Measurements from ENCODE around the gene WIPF1. TPM values are rescaled to one million over a fixed set of nuclear protein-coding genes. Genes with fewer than 3 reads are reported as not detected.

WIPF1 gene
- total RNA-seq, 1 experiment from 2014 or later, result 10.3 TPM

DNA sequence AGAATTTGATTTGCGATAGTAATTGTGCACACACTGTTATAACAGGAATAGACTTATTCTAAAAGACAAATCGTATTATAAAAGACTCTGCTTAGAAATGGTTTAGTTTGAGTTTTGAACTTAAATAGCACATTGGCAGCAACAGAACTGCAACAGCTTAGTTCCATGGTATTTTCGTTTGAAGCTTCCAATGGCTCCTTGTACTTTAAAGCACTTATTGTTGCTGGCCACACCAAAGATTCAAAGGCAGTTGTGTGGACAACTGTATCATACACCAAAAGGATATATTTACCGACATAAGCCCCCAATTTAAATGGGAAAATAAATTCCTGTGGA, 627 bp downstream of the WIPF1 start:
- DNase-seq (ENCODE audit: low read depth), result no peak

DNA sequence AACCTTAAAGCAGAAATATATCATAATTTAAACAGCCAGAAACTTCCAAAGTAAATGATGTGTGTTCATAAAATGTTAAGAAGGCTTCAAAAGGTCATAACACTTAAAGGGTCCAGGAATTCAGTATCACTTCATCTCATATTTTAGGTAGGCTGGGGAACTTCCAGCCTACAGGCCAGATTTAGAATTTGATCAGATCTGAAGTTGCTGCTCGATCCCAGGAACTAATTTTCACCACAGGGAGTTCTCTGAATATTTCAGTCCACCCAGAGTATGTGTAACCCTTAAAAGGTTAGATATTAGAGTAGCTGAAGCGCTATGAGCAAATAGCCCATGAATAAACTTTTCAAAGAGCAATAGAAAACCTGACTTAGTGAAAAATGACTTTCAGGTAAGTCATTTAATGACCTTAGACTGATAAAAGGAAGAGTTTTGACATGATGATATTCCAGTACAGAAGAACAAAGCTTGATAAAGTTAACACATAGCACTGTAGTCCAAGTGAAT, 1.7 kb downstream of the WIPF1 start:
- no peak for DNase-seq (ENCODE audit: low read depth)

DNA sequence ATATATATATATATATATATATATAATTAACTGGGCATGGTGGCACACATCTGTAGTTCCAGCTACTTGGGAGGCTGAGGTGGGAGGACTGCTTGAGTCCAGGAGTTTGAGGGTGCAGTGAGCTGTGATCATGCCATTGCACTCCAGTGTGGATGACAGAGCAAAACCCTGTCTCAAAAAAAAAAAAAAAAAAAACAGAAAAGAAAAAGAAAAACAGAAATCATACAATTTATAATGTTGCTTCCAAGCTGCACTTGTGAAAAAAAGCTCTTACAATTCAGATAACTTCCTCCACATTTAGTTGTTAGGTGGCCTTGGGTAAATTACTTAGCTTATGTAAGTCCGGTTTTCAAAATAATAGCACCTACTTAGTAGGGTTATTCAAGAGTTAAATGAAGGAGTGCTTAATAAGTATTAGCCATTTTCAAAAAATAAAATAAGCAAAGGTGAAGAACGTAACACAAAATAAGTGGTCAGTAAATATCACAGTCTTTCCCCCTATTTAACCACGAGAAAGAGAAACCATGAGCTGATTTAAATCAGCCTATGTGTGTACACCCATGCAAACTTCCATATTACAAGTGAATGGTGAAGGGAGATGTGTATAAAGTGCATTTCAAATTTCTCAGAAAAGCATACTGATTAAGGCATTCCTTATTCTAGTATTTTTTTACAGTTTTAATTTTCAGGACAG, 2.3 kb downstream of the WIPF1 start:
- no peak for DNase-seq (ENCODE audit: low read depth)

DNA sequence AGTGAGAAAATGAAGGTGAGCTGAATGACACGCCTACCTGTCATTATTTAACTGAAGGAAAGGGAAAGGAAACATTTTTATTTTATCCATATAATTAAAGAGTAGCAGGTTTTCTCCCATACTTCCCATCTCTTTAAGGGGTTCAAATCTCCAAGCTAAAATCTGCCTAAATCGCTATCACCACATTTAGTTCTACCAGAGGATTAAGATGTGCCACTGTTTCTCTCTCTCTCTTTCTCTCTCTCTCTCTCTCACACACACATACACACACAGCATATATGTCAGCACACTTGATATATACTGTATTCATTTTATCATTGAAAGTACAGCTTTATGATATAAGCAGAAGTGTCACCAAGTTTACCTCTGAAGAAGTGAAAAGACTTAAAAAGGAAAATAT, 3.1 kb downstream of the WIPF1 start:
- no peak for DNase-seq (ENCODE audit: low read depth)

DNA sequence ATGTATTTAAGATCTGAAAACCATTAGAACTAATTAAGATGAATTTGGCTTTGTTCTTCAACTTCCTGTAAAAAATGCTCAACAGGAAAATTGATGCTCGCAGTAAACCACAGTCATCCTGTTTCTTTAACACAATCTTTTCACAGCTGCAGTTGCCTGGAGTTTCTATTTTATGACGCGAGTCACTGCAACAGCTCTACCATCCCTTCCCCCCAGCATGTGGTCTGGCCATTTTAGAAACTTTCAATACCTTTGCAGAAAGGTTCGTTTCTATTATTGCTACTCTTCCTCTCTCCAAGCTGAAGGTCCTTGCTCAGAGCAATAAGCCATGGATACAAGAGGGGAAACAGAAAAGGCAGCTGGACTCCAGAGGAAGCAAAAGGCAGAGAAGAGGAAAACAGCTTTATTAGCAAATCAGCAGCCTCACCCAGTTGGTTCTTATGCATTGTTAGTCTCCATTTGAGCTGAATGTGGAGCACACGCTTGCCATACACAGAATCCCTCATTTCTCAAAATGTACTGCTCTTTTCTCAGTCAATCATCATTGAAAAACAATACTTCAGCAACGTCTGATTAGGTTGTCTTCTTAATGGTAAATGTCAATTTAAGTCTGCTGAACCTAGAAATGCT, 3.9 kb downstream of the WIPF1 start:
- DNase-seq (ENCODE audit: low read depth), result peak; percentile 86

DNA sequence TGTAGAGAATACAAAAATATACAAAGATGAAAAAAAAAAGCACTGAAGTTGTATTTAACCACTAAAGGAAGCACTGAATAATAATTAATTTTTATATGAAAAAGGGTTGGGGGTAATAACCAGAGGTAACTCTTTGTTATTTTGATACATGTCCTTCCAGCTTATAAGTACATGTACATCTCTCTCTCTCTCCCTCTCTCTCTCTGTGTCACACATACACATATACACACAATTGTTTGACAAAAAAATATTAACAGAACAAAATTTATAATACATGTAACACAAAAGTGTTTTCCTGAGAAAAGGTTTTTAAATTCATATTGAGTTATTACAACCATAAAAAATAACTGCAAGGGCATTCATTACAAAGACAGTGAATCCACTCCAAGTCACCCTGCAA, 4.6 kb downstream of the WIPF1 start:
- no peak for DNase-seq (ENCODE audit: low read depth)

DNA sequence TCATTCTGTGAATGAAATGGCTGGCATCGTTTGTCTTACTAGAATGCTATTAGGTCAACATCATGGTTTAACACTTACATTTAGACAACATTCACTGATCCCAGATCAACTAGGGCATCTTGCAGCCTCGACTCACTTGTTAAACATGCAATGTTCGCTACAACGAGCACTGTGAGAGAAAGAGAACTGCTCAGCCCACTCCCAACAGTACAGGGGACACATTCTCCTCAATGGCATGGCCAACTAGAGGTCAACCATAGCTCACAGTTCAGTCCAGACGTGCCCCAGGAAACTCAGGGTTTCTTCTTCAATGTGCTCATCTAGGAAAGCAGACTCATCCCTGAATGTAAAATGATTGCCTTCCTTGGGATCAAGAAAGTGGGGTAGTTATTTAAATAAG, 5.9 kb downstream of the WIPF1 start:
- DNase-seq (ENCODE audit: low read depth), result no peak

DNA sequence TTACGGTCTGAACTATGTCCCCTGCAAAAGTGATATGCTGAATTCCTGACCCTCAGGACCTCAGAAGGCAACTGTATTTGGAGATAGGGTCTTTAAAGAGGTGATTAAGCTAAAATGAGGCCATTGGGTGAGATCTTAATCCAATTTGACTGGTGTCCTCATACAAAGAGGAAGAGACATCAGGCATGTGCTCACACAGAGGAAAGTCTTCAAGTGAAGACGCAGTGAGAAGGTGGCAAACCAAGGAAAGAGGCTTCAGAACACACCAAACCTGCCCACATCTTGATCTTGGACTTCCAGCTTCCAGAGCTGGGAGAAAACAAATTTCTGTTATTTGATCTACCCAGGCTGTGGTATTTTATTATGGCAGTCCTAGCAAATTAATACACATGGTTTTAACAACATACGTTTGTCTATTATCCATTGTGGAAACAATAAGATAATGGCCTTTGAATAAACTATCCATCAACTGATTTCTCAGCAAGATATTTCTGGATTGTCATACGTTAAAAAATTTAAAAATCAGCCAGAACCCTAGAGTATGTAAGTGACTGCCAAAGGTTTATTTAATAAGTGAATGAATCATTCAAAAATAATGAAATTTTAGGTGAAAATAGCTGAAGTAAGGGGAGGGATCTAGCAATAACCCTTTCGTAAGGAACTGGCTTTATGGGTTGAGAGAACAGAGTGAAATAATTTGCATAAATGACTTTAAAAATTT, 6.5 kb downstream of the WIPF1 start:
- DNase-seq (ENCODE audit: low read depth), result no peak

DNA sequence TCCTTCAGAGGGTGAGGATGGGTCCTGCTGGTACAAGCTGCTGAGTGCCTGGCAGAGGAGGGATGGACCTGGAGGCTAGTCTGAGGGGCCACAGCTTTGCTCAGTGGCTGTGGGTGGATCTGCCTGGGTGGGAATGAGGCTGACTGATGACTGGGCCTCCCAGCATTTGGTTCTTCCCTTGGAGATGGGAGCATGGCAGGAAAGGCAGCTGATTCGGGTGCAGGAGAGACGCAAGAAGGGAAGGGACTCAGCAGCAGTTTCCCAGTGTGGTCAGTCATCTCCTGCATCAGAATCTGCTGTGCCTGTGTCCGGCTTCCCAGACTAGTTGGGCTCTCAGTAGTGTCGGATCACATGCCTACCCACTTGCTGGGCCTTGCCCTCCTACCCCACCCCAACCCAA, 7.3 kb downstream of the WIPF1 start:
- DNase-seq (ENCODE audit: low read depth), result no peak

DNA sequence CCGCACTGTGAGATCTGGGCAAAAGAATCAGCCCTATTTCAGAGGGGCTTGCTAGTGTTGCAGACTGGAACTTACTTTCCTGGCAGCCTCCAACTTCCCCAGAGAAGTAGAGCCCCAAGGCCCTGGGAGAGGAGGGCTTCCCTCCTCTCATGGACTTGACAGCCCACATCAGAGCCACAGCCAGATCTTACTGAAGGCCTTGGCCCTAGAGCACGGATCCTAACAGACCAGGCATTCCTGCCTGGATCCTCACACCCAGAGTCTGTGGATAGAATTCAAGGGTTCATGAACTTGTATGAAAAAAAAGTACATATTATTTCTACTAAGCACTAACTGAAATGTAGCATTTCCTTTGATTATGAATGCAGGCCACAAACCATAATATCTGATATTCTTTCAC, 8.3 kb downstream of the WIPF1 start:
- DNase-seq (ENCODE audit: low read depth), result no peak

DNA sequence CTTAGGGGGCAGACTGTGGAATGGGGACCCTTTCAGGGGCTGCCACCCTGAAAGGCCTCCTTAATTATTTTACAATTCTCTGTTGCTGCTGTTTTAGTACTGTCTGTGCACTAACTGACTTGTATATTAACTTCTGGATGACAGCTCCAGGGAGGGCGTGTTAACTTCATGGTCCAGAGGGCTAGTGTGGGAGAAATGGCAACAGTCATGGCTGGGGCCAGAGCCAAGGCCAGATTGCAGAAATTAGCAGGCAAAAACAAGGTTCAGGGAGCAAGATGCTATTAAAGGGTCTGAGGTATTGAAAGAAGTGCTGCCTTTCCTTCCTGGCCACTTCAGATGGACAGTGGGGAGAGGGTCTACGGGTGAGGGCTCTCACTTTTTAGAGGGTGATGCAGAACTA, 9.1 kb downstream of the WIPF1 start:
- no peak for DNase-seq (ENCODE audit: low read depth)

DNA sequence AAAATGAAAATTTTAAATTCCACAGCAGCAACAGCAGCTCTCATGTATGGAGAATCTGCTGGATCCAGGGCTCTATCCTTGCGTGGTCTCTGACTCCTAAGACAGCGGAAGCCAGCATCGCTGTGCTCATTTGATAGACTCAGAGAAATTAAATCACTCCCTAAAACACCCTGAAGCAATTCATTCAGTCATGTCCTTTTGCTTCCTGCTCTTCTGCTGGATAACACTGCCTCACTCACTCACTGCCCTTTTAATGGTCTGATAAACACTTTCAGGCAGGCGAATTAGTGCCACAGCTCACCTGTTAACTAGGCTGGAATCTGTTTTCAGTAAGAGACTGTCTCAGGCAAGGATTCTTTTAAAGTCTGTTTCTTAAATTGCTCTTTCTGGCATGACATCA, 10.0 kb downstream of the WIPF1 start:
- no peak for DNase-seq (ENCODE audit: low read depth)

DNA sequence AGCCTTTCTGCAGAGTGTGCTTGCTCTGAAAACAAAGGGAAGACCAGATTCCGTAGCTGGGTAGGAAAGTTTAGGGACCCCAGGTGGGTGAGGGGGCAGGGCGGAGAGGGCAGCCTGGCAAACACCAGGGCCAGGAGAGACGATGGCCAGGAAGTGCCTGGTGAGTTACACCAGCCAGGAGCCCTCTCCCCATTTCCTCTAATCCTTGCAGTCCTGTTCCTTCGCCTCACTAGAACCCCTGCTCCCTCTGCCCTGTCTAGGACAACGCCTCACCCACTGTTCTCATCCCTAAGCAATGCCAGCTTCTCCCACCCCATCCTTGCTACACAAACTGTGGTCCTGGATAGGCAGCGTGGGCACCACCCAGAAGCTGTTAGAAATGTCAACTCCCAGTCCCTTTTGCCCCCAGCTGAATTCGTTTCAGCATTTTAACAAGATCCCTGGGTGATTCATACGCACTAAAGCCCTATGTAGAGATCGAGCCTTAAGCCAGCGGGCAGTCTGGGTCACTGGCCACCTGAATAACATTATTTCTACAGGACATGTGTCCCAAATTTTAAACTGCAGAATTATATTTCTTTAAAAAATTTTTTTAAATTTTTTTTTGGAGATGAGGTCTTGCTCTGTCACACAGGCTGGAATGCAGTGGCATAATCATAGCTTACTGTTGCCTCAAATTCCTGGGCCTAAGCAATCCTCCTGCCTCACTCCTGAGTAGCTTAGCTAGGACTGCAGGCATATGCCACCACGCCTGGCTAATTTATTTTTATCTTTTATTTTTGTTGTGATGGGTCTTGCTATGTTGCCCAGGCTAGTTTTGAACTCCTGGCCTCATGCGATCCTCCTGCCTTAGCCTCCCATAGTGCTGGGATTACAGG, 10.9 kb downstream of the WIPF1 start:
- DNase-seq (ENCODE audit: low read depth), result no peak

DNA sequence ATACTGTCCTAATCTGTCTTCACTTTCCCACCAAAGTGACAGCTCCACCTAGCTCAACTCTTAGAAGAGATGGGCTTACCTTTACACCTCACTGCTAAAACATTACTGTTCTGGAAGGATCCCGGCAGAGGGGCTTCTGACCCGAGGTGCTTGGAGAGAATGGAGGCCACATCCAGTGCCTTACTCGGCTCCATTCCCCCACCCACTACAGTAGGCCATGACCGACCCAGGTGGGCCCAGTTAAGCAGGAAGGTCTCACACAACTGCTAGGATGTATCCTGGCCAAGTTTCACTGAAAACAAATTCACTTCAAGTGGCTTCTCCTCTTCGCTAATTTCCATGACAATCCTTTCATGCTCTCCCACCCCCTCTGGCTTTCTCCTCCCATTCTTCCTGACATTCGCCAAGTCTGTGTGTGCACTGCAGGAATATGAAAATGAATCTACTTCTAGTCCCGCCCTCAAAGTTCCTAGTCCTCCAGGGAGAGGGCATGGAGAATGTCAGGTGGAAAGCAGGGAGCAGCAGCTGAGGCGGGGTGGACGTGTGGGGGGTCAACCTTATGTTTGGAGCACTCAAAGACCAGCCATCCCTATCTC, 11.8 kb downstream of the WIPF1 start:
- no peak for DNase-seq (ENCODE audit: low read depth)

DNA sequence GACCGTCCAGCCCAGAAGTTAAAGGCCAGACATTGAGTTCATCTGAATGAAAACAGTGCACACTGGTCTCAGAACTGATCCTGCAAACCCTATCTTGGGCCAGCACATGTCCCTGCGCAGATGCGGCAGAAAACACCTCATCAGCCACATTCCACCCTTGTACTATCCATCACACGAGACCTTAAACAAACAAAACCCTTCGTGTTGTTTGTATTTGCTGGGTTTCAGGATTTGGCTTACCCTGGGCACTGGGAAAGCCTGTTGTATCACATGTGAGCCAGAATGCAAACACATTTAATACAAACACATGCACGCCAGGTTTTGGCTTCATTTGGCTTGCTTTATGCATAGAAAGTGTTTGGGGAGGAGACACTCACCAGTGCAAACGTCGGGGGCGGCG, 12.5 kb downstream of the WIPF1 start:
- no peak for DNase-seq (ENCODE audit: low read depth)

DNA sequence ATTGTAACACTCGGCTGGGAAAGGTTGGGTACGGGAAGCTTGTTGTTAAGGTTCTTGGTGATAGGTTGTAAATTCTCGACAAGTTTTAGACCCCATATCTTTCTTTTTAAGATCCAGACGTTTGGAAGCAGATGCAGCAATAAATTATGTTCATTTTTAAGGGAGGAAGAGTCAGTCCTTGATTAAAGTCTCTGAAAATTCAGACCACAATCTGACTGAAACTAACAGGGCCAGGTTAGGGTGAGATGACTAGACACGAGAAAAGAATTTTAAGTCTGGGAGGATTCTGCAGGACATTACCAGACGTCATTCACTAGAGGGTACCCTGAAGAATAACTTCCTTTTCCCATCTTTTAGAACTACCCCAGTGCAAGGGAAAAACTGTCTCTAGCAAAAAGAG, 16.1 kb downstream of the WIPF1 start:
- no peak for DNase-seq (ENCODE audit: low read depth)

DNA sequence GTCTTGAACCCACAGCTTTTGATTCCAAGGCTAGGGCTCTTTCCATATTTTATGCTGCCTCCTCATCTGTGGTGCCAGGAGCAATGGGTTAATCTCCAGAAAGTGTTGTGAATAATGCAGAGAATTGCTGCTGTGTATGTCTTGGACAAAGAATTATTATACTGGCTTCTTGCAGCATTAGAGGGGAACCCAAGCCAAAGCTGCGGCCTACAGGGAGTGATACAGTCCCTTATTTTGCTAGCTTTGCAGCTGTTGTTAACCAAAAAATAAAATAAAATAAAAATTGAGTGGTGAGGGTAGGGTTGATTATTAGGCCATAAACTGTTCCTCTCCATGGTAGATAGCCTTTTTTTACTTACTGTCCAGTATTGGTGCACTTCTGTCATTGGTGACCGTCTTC, 16.7 kb downstream of the WIPF1 start:
- no peak for DNase-seq (ENCODE audit: low read depth)

DNA sequence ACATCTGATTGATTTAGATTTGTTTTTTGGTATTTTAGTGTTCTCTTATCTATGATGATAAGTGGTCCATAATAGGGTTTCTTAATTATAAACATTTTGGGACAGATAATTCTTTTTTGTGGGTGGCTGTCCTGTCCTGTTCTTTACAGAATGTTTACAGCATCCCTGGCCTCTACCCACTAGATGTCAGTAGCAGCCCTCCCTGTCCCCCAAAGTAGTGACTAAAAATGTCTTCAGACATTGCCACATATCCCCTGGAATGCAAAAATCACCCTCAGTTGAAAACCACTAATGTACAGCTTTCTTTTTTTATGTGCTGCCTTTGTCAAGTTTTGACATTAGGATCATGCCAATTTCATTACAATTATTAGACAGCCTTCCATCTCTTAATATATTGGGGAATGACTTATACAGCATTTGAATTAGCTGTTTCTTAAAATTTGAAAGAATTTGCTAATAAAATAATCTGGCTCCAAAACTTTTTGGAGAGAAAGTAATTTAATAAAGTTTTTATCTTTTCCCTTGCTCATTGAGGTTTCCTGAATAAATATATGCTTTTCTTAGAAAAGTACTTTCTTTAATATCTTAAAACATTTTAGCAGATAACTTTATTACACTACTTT, 19.5 kb downstream of the WIPF1 start:
- peak; percentile 65 for DNase-seq (ENCODE audit: low read depth)

DNA sequence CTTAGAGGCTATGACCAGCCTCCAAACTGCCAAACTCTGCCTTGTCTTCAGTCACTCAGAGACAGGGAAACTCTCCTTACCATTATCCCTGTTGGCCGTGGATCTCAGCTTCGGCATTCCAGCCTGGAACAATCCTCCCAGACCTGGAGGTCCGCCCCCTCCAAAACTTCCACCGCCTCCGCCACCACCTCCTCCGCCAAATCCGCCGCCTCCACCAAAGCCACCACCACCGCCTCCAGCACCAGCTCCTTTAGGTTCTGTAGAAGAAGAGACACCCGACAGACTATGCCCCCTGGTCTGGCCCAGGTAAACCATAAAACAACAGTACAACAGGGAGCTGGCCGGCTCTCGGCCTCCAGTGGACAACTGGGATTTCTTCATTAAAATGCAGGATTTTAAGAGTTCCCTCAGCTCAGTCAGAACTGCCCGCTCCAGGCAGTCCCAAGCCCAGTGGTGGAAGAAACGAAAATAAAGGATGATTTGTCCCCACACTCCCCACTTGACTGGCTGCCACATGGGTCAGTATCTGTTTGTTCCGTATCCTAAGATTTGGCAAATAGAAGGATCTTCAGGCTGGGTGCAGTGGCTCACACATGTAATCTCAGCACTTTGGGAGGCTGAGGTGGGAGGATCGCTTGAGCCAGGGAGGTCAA, 22.4 kb downstream of the WIPF1 start:
- DNase-seq (ENCODE audit: low read depth), result no peak

DNA sequence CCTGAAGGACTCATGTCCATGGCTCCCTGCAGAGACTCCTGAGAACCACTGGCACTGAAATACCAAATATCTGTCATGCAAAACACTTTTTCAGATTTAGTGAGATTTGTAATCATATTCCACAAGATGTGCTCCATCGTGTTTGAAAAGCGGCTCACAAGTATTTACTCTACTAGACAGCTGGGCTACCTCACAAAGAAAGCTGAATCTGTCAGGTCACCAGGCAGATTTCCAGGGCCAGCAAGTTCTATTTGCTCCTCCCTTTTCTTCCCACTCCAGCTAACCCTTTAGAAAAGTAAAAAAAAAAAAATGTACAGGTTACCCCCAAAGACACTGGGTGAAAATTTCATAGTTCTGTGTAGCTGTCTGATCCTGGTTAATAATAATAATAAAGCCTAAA, 22.9 kb downstream of the WIPF1 start:
- no peak for DNase-seq (ENCODE audit: low read depth)

Measured in HT1080 (cell line).